Hepatocyte (in vitro differentiated cells): Measurements from ENCODE around the gene MCRIP2.

Source experiments
- CTCF ChIP-seq: fragments of 200-600 bp; sonication (generic); IDR thresholded peaks from 2 replicates; pipeline ENCODE4 v1.5.1; 2016; ENCODE audit warnings: antibody characterized with exemption, mild to moderate bottlenecking; ENCODE audit not compliant: poor library complexity
- EZH2phosphoT487 ChIP-seq: fragments of 200-600 bp; sonication (generic); IDR thresholded peaks from one replicate; pipeline ENCODE4 v1.6.1; 2018; ENCODE audit warnings: antibody characterized with exemption, mild to moderate bottlenecking, low read depth, moderate library complexity; ENCODE audit not compliant: unreplicated experiment, severe bottlenecking

GRCh38 chr16:627454-628239 lies 14.0 kb upstream of the MCRIP2 start:
- TF ChIP-seq CTCF (no peak), EZH2phosphoT487 (no peak)
